GM13976 (cell line): ENCODE results near the gene APBA2.

Experiments used
- DNase-seq: peaks from one replicate; pipeline ENCODE4 v3.0.0; 2012; ENCODE audit warnings: low spot score
- in situ Hi-C: fragments of 300-500 bp; cut with MboI; formaldehyde crosslinking; loops from one replicate; pipeline ENCODE4 v1.12.0; 2022; ENCODE audit warnings: low sequenced_read_pairs, mixed read lengths, inconsistent platforms; ENCODE audit not compliant: unreplicated experiment
- TF ChIP-seq, protein P1 (sequence below): IDR thresholded peaks from 2 replicates; pipeline ENCODE4 v1.5.1; 2012; ENCODE audit warnings: borderline replicate concordance, mild to moderate bottlenecking; ENCODE audit not compliant: insufficient read depth; ENCODE audit errors: extremely low read depth, missing control alignments, control extremely low read depth

Gene APBA2

DNA sequence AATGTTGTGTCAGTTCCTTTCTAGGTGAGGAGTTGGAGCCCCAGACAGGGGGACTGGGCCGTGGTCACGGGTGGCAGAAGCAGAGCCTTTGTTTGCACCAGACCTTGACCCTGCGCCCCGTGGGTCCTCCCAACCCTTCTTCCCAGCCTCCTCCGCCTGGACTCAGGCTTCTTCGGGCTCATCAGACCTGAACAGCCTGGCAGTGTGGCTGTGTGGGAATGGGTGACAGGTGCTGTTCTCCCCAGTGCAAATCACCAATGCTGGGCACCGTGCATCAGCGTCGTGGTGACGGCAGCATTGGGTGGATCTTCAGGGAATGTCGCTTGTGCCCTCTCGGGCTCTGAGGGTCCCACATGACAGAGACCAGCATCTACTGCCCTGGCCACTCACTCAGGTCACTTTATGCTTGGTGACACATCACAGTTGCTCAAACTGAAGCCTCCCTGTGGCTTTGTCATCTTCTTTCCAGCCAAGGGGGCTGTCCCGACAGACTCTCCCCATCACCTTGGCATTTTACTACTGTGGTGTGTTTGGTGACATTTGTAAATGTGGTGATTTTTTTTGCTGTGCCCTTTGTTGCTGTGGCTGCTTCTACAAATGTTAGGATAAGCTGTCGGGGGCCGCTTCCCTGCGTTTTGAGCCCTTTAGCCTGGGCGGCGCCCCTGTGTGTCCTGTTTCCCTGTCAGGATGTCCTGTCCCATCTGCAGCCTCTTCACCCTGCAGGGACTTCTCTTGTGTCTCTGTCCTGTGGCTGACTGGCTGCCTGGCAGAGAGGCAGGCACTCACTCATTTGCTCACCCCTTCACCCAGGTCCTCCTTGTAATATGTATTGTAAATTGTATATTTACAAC is 14.5 kb downstream of the APBA2 start:
- in situ Hi-C loops: no loop called here
- TF ChIP-seq, protein P1, sequence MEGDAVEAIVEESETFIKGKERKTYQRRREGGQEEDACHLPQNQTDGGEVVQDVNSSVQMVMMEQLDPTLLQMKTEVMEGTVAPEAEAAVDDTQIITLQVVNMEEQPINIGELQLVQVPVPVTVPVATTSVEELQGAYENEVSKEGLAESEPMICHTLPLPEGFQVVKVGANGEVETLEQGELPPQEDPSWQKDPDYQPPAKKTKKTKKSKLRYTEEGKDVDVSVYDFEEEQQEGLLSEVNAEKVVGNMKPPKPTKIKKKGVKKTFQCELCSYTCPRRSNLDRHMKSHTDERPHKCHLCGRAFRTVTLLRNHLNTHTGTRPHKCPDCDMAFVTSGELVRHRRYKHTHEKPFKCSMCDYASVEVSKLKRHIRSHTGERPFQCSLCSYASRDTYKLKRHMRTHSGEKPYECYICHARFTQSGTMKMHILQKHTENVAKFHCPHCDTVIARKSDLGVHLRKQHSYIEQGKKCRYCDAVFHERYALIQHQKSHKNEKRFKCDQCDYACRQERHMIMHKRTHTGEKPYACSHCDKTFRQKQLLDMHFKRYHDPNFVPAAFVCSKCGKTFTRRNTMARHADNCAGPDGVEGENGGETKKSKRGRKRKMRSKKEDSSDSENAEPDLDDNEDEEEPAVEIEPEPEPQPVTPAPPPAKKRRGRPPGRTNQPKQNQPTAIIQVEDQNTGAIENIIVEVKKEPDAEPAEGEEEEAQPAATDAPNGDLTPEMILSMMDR: no peak
- DNase-seq: no peak

- DNase-seq: no peak
- in situ Hi-C loops: no loop called here
- TF ChIP-seq, protein P1: no peak
Observed at GRCh38 chr15:28900892-28901586, 15.3 kb downstream of the APBA2 start.

- TF ChIP-seq, protein P1: no peak
- in situ Hi-C loops: no loop called here
- DNase-seq: no peak
Observed at GRCh38 chr15:28901587-28901980, 15.8 kb downstream of the APBA2 start.

- TF ChIP-seq, protein P1: no peak
- no peak for DNase-seq
- in situ Hi-C loops: no loop called here
Observed at GRCh38 chr15:28901987-28902745, 16.4 kb downstream of the APBA2 start.

DNA sequence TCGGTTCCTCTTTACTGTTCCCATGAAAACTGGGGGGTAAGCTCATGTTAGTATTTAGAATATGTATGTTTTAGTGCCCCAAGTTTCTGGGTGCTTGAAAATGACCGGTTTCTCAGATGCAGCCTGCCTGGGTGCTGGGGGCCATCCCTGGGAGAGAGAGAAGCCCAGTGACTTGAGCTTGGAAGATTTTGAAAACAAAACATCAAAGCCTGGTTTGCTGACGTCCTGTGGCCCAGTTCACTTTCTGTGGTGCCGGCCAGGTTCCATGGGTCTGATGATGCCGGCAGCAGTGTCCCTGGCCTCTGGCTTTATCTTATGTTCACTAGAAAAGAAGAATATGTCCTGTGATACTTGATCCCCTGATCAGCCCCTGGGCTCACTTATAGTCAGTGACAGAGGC is 17.1 kb downstream of the APBA2 start:
- in situ Hi-C loops: no loop called here
- no peak for DNase-seq
- TF ChIP-seq, protein P1: no peak

DNA sequence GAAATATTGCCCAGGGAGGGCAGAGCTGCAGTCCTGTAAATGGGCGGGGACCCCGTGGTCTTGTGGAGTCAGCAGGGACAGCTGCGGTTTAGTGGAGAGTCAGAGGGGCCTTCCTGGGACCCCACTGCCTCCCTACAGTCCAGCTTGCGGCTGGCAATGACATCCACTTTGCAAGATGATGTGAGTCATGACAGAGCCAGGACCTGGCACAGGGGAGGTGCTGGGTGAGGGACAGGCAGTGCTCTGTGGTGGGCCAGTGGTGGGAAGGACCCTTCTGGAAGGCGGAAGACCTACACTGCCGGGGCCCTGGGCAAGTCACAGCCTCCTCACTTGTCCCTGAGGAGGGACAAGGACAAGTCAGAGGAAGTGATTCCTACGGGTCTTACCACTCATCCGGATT is 17.8 kb downstream of the APBA2 start:
- in situ Hi-C loops: no loop called here
- no peak for DNase-seq
- TF ChIP-seq, protein P1: no peak
